GM12873 (cell line): Measurements from ENCODE around the gene BCL11B.

Experiments
- CTCF ChIP-seq: IDR thresholded peaks from 2 replicates; pipeline ENCODE4 v1.5.1; 2012; ENCODE audit warnings: low read depth, mild to moderate bottlenecking, moderate library complexity, low read length, control low read depth; ENCODE audit not compliant: insufficient read depth; ENCODE audit errors: missing control alignments

The BCL11B gene

DNA sequence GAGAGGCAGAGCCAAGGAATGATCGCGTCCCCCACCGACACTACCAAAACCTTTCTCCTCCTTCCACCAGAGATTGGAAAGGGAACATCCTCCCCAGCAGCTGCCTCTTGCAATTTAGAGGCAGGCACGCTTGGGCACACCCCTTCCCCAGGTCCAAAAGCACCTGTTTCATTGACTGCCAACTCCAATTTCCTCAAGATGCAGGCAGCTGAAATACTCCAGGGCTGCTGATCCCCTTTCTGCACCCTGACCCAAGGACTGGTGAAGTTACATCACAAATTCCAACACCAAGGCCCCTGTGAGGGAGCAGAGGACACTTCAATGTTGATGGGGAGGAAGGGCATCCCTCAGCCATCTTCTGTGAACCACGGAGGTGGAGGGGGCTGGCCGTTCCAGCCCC lies 33.8 kb downstream of the BCL11B start:
- no peak for TF ChIP-seq CTCF

DNA sequence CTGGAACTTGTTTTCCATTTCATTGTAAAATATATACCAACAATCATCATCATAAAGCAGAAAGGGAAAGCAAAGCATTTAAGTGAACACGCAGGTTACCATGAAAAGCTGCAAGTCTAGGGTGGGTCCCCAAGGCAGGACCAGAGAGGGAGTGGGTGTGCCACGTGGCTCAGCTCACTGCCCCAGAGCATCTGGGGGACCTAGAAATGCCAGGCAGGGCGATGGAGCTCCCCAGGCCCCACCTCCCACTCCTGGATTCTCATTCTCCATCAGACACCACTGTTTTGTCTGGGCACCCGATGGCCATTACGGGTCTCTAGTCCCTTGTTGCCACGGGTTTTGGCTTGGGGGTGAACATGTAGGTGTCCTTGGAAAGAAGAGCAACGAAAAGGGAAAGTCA lies 34.7 kb downstream of the BCL11B start:
- TF ChIP-seq CTCF: no peak

- TF ChIP-seq CTCF: no peak
Measured at GRCh38 chr14:99236386-99237138, 35.4 kb downstream of the BCL11B start.

- no peak for TF ChIP-seq CTCF
Measured at GRCh38 chr14:99235582-99236320, 36.2 kb downstream of the BCL11B start.

GRCh38 chr14:99234961-99235571 lies 36.9 kb downstream of the BCL11B start:
- TF ChIP-seq CTCF: no peak

- TF ChIP-seq CTCF: no peak
Measured at GRCh38 chr14:99234355-99234754, 37.6 kb downstream of the BCL11B start.
